Trophoblast cell (in vitro differentiated cells and primary cell): ENCODE results near the gene GPLD1.
A peak's percentile ranks its signal among the peaks of the same experiment; 100 is the strongest.

Source experiments
- DNase-seq, 2 donors: peaks; one replicate each; pipeline ENCODE4 v3.0.0-alpha.2; 2016
- H2AFZ ChIP-seq: 2 replicates; pipeline ENCODE4 v1.6.1; 2013; ENCODE audit warnings: low read length, moderate library complexity, mild to moderate bottlenecking; ENCODE audit not compliant: insufficient read depth, poor library complexity
- H2AK5ac ChIP-seq: 2 replicates; pipeline ENCODE4 v1.6.1; 2013; ENCODE audit warnings: mild to moderate bottlenecking, low read length
- H2BK120ac ChIP-seq: 2 replicates; pipeline ENCODE4 v1.6.1; 2013; ENCODE audit warnings: low read length, mild to moderate bottlenecking, moderate library complexity; ENCODE audit not compliant: insufficient read depth, poor library complexity
- H2BK12ac ChIP-seq: 2 replicates; pipeline ENCODE4 v1.6.1; 2013; ENCODE audit warnings: mild to moderate bottlenecking, low read length, moderate library complexity
- H2BK5ac ChIP-seq: 2 replicates; pipeline ENCODE4 v1.6.1; 2013; ENCODE audit warnings: low read length, low read depth, moderate library complexity, mild to moderate bottlenecking; ENCODE audit not compliant: poor library complexity
- H3K14ac ChIP-seq: 2 replicates; pipeline ENCODE4 v1.6.1; 2013; ENCODE audit warnings: mild to moderate bottlenecking, low read length
- H3K18ac ChIP-seq: 2 replicates; pipeline ENCODE4 v1.6.1; 2013; ENCODE audit warnings: mild to moderate bottlenecking, low read length
- H3K23ac ChIP-seq: 2 replicates; pipeline ENCODE4 v1.6.1; 2013; ENCODE audit warnings: low read length
- H3K27ac ChIP-seq: 2 replicates; pipeline ENCODE4 v1.5.1; 2013; ENCODE audit warnings: low read depth, mild to moderate bottlenecking, inconsistent platforms, low read length, moderate library complexity
- H3K27me3 ChIP-seq: 2 replicates; pipeline ENCODE4 v1.6.1; 2013; ENCODE audit warnings: inconsistent platforms, mild to moderate bottlenecking, low read length, moderate library complexity; ENCODE audit not compliant: insufficient read depth
- H3K36me3 ChIP-seq, 2 experiments: 1 replicate in 1 of 2; 2 replicates in 1 of 2; pipeline ENCODE4 v1.6.1; 2013; ENCODE audit warnings: low read length in 2 of 2, mild to moderate bottlenecking in 2 of 2, moderate library complexity in 1 of 2; ENCODE audit not compliant: insufficient read depth in 2 of 2, control insufficient read depth in 1 of 2
- H3K4ac ChIP-seq: 2 replicates; pipeline ENCODE4 v1.6.1; 2013; ENCODE audit warnings: low read depth, mild to moderate bottlenecking, low read length, moderate library complexity
- H3K4me1 ChIP-seq, 2 experiments: 1 replicate in 1 of 2; 2 replicates in 1 of 2; pipeline ENCODE4 v1.6.1; 2013; ENCODE audit warnings: low read length in 2 of 2, mild to moderate bottlenecking in 2 of 2, moderate library complexity in 1 of 2; ENCODE audit not compliant: insufficient read depth in 2 of 2, control insufficient read depth in 1 of 2
- H3K4me2 ChIP-seq: 2 replicates; pipeline ENCODE4 v1.6.1; 2013; ENCODE audit warnings: inconsistent platforms, mild to moderate bottlenecking, low read length, moderate library complexity
- H3K4me3 ChIP-seq: 2 replicates; pipeline ENCODE4 v1.5.1; 2013; ENCODE audit warnings: mild to moderate bottlenecking, low read depth, low read length, inconsistent platforms
- H3K79me1 ChIP-seq: one replicate; pipeline ENCODE4 v1.6.1; 2013; ENCODE audit warnings: low read length
- H3K79me2 ChIP-seq: 2 replicates; pipeline ENCODE4 v1.6.1; 2013; ENCODE audit warnings: low read length, mild to moderate bottlenecking; ENCODE audit not compliant: control insufficient read depth, insufficient read depth, poor library complexity
- H3K9ac ChIP-seq: 2 replicates; pipeline ENCODE4 v1.6.1; 2013; ENCODE audit warnings: mild to moderate bottlenecking, low read length
- H3K9me3 ChIP-seq: 2 replicates; pipeline ENCODE4 v1.6.1; 2013; ENCODE audit warnings: low read depth, mild to moderate bottlenecking, control low read depth, inconsistent platforms, low read length; ENCODE audit not compliant: insufficient read depth
- H4K12ac ChIP-seq: 2 replicates; pipeline ENCODE4 v1.6.1; 2013; ENCODE audit warnings: low read depth, mild to moderate bottlenecking, low read length, moderate library complexity
- H4K8ac ChIP-seq: 2 replicates; pipeline ENCODE4 v1.6.1; 2013; ENCODE audit warnings: low read depth, mild to moderate bottlenecking, low read length, moderate library complexity
- H4K91ac ChIP-seq: one replicate; pipeline ENCODE4 v1.6.1; 2013; ENCODE audit warnings: low read depth, mild to moderate bottlenecking, low read length, moderate library complexity
- WGBS: extraction: QIAGEN DNeasy Blood & Tissue Kit; methylation state at CpG from one replicate; pipeline ENCODE4 v1.1.7; 2013; ENCODE audit warnings: missing lambda C conversion rate; ENCODE audit not compliant: insufficient read length, insufficient coverage; ENCODE audit errors: extremely low coverage; 5-methylcytosine and 5-hydroxymethylcytosine counted together

Gene GPLD1

DNA sequence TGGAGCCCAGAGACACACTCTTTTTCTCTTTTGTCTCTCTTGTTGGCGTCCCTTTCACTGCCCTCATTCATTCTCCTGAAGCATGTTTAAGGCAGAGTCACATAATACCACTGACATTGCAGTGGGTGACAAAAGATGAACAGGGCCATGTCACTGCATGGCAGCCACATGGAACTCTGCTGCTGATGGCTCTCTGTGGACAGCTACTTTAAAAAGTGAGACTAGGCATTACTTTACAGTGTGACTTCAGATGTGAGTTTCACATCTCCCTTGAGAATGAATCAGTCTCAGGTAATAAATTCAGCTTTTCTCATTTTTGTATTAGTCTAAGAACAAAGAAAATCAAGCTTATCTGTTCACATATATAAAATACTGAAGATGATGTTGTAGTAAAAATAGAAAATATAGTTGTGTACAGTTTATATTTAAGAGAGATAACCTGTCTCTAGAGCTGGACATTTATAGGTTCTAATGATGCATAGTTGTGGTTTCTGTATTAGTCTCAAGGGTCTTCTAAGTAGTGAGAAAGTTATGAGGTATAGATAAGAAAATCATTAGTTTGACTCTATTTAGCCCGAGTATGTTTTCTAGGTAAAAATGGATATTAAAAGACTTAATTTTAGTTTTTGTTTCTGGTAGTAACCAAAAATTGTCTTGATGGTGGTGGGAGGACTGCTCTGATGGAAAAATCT, 80.5 kb downstream of the GPLD1 start:
- Histone ChIP-seq H3K4me2 (no peak overlapping the region), H2BK12ac (no peak overlapping the region), H3K4me1 (peaks cover 0 to 2% of the 10 kb centered on the region in 2 experiments), H3K9ac (no peak overlapping the region), H4K91ac (no peak overlapping the region), H3K18ac (no peak overlapping the region), H2AFZ (no peak overlapping the region), H2BK5ac (no peak overlapping the region), H2BK120ac (no peak overlapping the region), H2AK5ac (no peak overlapping the region), H3K79me1 (no peaks in the 10 kb centered on the region), H3K14ac (no peak overlapping the region), H3K9me3 (no peaks in the 10 kb centered on the region), H3K27ac (no peak overlapping the region), H3K23ac (no peak overlapping the region), H3K4ac (no peak overlapping the region), H4K12ac (no peak overlapping the region), H3K79me2 (no peaks in the 10 kb centered on the region), H3K27me3 (no peaks in the 10 kb centered on the region), H4K8ac (no peak overlapping the region), H3K36me3 (peaks cover 10 to 24% of the 10 kb centered on the region in 2 experiments), H3K4me3 (no peak overlapping the region)
- DNase-seq = no peak
- no CpG with 5 or more reads among the region's 2 CpGs for WGBS

- no CpG with 5 or more reads among the region's 5 CpGs for WGBS
- peaks cover 5 to 14% of the 10 kb centered on the region in 2 experiments for H3K36me3 ChIP-seq
- no peak overlapping the region for H3K4me3 ChIP-seq
- H3K23ac ChIP-seq = peak overlapping the region; percentile 64
- H3K9ac ChIP-seq = no peak overlapping the region
- H2BK12ac ChIP-seq = no peak overlapping the region
- H3K79me2 ChIP-seq = peaks cover 6% of the 10 kb centered on the region
- H3K4ac ChIP-seq = no peak overlapping the region
- no peak overlapping the region for H4K8ac ChIP-seq
- H3K27me3 ChIP-seq = no peaks in the 10 kb centered on the region
- no peak for DNase-seq
- no peak overlapping the region for H4K91ac ChIP-seq
- no peak overlapping the region for H2AFZ ChIP-seq
- H2BK5ac ChIP-seq = no peak overlapping the region
- H2BK120ac ChIP-seq = no peak overlapping the region
- H4K12ac ChIP-seq = no peak overlapping the region
- H3K9me3 ChIP-seq = no peaks in the 10 kb centered on the region
- no peak overlapping the region for H3K18ac ChIP-seq
- no peak overlapping the region for H3K14ac ChIP-seq
- no peak overlapping the region for H3K27ac ChIP-seq
- no peak overlapping the region for H3K4me2 ChIP-seq
- H2AK5ac ChIP-seq = no peak overlapping the region
- peaks cover 5% of the 10 kb centered on the region for H3K79me1 ChIP-seq
- peaks cover 4 to 6% of the 10 kb centered on the region in 2 experiments for H3K4me1 ChIP-seq
Observed at GRCh38 chr6:24405262-24405661, 84.1 kb downstream of the GPLD1 start.

GRCh38 chr6:24403501-24403824, 85.9 kb downstream of the GPLD1 start:
- Histone ChIP-seq H2BK12ac (no peak overlapping the region), H4K91ac (peak overlapping the region; percentile 56), H4K8ac (peak overlapping the region; percentile 89), H3K4me1 (peaks cover 4 to 6% of the 10 kb centered on the region in 2 experiments), H3K9ac (peak overlapping the region; percentile 67), H3K23ac (no peak overlapping the region), H3K27me3 (no peaks in the 10 kb centered on the region), H3K14ac (no peak overlapping the region), H2BK5ac (no peak overlapping the region), H2AFZ (peak overlapping the region; percentile 90), H2AK5ac (no peak overlapping the region), H3K18ac (no peak overlapping the region), H3K27ac (no peak overlapping the region), H3K79me2 (peaks cover 6% of the 10 kb centered on the region), H3K4me2 (peak overlapping the region; percentile 82), H3K4ac (peak overlapping the region; percentile 94), H3K4me3 (peak overlapping the region; percentile 93), H3K9me3 (no peaks in the 10 kb centered on the region), H3K79me1 (peaks cover 5% of the 10 kb centered on the region), H3K36me3 (peaks cover 3 to 9% of the 10 kb centered on the region in 2 experiments), H4K12ac (no peak overlapping the region), H2BK120ac (no peak overlapping the region)
- WGBS = no CpG with 5 or more reads among the region's 12 CpGs
- DNase-seq = peak in 1 of 2 donors; percentile 6

DNA sequence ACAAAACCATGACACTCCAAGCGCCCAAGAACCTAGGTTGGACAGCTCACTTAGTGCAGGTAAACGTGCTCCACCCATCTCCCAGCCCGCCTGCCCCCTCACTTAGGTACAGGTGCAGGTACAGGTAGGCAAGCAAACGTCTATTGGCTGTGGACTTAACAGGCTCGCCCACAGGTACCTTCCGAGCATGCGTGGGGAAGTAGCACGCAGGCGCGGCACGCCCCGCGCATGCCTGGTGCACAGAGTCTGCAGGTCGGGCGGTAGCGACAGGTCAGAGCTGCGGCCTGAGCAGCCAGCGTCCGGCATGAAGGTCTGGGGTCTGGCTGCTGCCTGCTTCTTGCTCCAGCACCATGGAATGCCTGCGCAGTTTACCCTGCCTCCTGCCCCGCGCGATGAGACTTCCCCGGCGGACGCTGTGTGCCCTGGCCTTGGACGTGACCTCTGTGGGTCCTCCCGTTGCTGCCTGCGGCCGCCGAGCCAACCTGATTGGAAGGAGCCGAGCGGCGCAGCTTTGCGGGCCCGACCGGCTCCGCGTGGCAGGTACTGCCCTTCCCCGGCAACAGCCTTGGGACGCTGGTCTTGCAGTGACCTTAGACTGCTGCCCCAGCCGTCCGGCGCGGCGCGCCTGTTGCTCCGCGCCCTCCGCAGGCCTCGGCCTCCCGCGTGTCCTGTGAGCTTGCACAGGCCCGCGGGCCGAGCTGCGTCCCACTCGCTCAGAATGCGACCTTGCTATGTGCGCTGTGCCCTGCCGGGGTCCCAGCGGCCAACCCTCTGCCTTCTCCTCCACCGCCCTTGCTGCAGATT, 86.5 kb downstream of the GPLD1 start, which contains the start of gene MRS2:
MRS2 (plus strand) TSS at position 240 of the 804 bp plus-strand sequence; CDS start at position 351, 111 bp downstream.
- Histone ChIP-seq H4K91ac (peak within 1 kb of the TSS; percentile 56), H4K12ac (peak within 1 kb of the TSS; percentile 55), H3K36me3 (peaks cover 3 to 9% of the 10 kb centered on the region in 2 experiments), H2BK120ac (peak within 1 kb of the TSS; percentile 60), H3K9me3 (no peaks in the 10 kb centered on the region), H3K4ac (peak within 1 kb of the TSS; percentile 94), H3K27me3 (no peaks in the 10 kb centered on the region), H3K4me1 (peaks cover 4 to 6% of the 10 kb centered on the region in 2 experiments), H3K9ac (peak within 1 kb of the TSS; percentile 67), H3K18ac (peak within 1 kb of the TSS; percentile 66), H4K8ac (peak within 1 kb of the TSS; percentile 89), H2BK5ac (peak within 1 kb of the TSS; percentile 42), H3K79me2 (peaks cover 6% of the 10 kb centered on the region), H2BK12ac (no peak within 1 kb of the TSS), H3K14ac (peak within 1 kb of the TSS; percentile 80), H3K27ac (peak within 1 kb of the TSS; percentile 13), H2AK5ac (no peak within 1 kb of the TSS), H3K4me3 (peak within 1 kb of the TSS; percentile 93), H3K4me2 (peak within 1 kb of the TSS; percentile 82), H3K23ac (no peak within 1 kb of the TSS), H3K79me1 (peaks cover 5% of the 10 kb centered on the region), H2AFZ (peak within 1 kb of the TSS; percentile 90)
- DNase-seq = peak; percentile 96 to 97
- no CpG with 5 or more reads among the region's 63 CpGs for WGBS
